ENCODE data around the gene LIN37.
A peak's percentile ranks its signal among the peaks of the same experiment; 100 is the strongest.

The LIN37 gene, protein sequence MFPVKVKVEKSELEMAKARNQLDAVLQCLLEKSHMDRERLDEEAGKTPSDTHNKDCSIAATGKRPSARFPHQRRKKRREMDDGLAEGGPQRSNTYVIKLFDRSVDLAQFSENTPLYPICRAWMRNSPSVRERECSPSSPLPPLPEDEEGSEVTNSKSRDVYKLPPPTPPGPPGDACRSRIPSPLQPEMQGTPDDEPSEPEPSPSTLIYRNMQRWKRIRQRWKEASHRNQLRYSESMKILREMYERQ

DNA sequence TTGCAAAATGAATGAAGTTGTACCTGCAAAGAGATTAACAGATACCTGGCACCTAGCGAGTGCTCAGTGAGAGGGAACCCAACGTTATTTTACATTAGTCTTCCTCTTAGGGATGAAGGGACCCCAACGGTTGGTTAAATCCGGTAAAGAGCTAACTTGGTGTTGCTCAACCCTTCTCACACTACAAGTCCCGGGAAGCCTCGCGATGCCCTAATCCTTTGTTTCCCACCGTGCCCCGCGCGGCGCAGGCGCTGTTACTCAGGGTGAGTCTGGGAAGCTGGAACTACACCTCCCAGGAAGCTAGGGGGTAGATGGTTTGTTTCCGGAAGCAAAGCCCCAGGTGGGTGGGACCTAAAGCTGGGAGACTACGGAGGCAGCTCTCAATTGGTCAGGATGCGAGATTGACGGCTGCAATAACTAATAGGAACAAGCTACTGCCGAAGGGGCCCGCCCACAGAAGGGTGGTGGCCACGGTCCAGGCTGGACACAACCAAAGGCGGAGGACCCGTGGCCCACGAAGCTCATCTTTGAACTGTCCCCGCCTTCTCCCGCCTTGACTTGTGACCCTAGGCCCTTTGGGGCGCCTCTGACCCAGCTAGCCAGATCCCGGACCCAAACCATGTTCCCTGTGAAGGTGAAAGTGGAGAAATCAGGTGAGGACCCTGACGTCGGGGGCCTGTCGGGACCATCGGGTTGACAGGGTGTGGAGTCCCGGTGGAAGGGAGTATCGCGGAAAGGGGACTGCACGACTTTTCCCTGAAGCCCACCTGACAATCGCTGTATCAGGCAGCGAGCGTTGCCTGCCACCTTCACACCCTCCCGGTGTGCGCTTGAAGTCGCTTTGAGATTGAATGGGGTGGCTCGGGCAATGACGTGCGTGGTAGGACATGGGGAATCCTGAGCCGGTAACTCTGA, at the start of gene LIN37:
Gene LIN37 (plus strand): TSS at position 471 of the 915 bp plus-strand sequence. CDS start 149 bp downstream, at position 620.
- DNase-seq (ENCODE audit: low read depth in 3 of 3, low spot score in 1 of 3) = peak; percentile 92 to 98 (median 95)

GRCh38 chr19:35702223-35703012, 46.0 kb upstream of the LIN37 start:
- peak; percentile 74 to 85 (median 84) for DNase-seq (ENCODE audit: low read depth in 3 of 3, low spot score in 1 of 3)

DNA sequence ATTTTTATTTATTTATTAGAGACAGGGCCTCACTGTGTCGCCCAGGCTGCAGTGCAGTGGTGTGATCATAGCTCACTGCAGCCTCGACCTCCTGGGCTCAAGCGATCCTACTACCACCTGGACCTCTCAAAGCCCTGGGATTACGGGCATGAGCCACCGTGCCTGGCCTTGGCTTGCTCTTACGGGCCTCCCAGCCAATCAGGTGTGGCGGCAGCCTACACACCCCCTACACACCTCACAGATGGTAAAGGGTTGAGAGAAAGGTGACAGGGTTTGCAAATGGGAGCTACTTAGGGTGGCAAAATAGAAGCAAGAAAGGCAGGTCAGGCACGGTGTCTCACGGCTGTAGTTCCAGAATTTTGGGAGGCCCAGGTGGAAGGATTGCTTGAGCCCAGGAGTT, 45.0 kb upstream of the LIN37 start:
- no peak for DNase-seq (ENCODE audit: low read depth in 3 of 3, low spot score in 1 of 3)

DNA sequence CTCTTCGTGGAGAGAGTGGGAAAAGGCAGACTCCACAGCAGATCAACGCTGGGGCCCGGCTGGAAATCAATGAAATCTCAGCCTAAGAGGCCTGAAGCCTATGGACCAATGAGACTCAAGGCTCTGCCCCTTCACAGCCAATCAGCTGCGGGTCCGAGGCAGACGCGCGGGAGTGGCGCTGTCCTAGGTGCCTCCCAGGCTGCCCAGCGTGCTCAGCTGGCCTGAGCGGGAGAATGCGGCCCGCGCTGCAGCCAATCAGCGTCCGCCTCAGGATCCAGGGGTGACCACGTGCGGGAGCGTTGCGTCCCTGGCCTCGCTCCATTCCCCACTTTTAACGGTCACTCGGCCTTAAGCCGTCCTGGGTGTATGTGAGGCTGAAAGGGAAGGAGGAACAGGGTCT, 44.2 kb upstream of the LIN37 start, which contains the start of gene ZBTB32:
Gene ZBTB32 (plus strand): TSS at position 341 of the 400 bp plus-strand sequence. CDS start 10,069 bp downstream, outside the sequence.
- no peak for DNase-seq (ENCODE audit: low read depth in 3 of 3, low spot score in 1 of 3)

DNA sequence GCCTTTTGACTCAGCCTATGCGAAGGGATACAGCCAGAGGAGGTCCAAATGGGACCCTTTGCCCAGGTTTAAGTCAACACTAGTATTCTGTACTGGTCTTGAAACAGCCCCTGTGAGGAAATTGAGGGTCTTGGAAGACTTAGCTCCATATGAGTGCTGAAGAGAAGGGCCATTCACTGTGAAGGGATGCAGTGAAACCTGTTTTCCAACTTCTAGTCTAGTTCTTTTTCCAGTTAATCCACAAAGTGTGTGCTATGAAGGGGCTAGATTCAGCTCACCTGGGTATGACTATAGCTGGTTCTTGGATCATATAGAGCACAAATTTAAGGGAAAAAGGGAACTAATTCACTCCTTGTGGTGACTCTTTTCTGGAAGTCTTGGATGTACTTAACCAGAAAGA, 40.0 kb upstream of the LIN37 start:
- DNase-seq (ENCODE audit: low read depth in 3 of 3, low spot score in 1 of 3) = no peak

- peak in 1 of 3 donors; percentile 32 for DNase-seq (ENCODE audit: low read depth in 3 of 3, low spot score in 1 of 3)
Observed at GRCh38 chr19:35710784-35711723, 37.3 kb upstream of the LIN37 start.

DNA sequence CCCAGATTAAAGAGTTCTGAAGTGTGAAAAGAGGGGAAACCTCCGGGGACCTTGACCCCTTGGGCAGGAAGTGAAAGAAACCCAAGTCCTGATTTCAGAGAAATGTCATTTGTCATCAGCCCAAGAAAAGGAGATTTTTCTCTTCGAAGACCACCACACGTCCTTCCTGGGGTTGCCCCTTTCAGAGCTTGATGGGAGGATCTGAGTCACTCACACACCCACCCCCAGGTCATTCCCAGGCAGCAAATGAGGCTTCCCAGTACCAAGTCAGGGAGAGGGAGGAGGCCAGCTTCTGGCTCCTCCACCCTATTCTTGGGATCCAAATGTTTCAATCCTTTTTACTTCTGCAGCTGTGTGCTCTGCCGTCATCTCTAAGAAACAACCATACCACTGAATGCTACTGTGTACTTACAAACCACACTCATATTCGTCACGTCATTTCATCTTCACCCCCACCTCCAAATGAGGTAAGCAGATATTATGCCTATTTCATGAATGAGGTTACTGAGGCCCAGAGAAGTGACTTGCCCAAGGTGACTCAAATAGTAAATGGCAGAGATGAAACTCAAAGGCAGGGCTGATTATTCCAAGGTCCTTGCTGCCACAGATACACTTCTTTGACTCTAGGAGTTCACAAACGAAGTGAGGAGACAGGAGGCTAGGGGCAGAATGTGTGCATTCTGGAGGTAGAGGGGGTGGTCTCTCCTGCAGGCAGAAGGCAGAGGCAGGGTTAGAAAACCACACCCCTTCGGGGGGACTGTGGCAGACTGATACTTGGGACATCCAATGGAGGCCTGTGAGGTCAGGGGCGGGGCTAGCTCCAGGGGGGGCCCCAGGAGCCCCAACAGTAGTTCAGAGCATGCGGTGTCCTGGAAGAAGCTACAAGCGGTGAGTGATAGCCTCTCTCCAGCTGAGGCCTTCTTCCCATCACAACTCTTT, 35.5 kb upstream of the LIN37 start:
- DNase-seq (ENCODE audit: low read depth in 3 of 3, low spot score in 1 of 3) = no peak

DNA sequence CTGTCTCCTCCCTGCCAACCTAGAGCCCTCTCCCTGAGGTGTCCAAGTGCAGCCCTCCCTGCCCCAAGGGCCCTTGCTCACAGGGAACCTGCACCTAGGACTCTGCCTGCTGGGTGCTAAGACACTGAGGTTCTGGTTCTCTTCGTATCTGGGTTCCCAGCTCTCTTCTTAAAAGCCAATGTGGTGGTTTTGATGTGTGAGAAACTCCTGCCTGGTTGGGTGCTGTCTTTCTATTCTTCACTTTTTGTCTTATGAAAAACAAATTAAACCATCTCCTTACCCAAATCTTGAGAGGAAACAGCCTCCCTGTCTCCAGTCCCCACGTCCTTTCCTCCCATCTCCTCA, 34.9 kb upstream of the LIN37 start:
- DNase-seq (ENCODE audit: low read depth in 3 of 3, low spot score in 1 of 3) = no peak

DNA sequence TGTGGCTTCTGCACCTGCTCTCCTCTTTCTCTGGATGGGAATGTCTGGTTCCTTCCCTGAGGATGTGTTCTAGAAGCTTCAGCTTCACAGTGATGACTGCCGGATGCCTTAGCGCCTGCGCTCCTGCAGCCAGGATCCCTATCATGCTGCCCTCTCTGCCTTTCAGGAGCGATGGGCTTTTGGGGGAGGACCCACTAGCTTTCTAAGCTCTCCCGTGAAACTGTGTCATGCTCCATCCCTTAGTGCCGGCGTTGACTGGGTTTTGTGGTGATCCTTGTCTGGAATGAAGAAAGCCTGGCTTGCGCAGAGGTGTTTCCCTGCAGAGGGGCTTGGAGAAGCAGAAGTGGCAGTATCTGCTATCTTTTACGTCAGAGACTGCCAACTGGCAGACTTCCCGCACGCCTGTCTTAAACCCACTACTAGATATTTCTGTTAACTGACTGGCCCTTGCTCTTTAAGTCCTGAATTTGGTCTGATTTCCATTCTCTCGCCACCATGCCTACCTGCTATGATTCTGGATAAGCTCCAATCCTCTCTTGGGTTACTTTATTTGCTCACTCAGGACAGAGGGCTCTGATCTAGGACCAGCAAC, 34.4 kb upstream of the LIN37 start:
- DNase-seq (ENCODE audit: low read depth in 3 of 3, low spot score in 1 of 3) = no peak

GRCh38 chr19:35714601-35715354, 33.6 kb upstream of the LIN37 start:
- no peak for DNase-seq (ENCODE audit: low read depth in 3 of 3, low spot score in 1 of 3)

GRCh38 chr19:35715355-35715809, 33.0 kb upstream of the LIN37 start:
- DNase-seq (ENCODE audit: low read depth in 3 of 3, low spot score in 1 of 3) = no peak

DNA sequence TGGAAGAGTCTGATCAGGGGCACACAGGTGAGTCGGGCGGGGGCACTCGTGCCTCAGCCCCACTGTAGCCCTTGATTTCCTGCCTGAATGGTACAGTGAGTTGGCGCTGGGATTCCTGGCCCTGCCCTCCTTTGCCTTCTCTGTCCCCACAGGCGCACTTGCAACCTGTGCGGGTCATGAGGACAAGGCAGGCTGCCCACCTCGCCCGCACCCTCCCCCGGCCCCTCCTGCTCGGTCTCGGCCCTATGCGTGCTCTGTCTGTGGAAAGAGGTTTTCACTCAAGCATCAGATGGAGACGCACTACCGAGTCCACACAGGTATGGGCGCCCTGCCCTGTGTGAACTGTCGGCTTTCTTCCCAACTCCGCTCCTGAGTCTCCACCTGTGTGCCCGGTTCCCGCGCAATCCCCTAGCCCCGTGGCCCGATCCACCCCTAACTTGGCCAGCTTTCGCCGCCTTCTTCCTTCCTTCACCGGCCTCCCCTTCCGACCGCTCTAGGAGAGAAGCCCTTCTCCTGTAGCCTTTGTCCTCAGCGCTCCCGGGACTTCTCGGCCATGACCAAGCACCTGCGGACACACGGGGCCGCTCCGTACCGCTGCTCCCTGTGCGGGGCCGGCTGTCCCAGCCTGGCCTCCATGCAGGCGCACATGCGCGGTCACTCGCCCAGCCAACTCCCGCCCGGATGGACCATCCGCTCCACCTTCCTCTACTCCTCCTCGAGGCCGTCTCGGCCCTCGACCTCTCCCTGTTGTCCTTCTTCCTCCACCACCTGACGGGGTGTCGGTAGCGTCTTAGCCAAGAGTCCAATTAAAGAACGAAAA, 32.2 kb upstream of the LIN37 start:
- no peak for DNase-seq (ENCODE audit: low read depth in 3 of 3, low spot score in 1 of 3)

GRCh38 chr19:35716801-35717664, 31.3 kb upstream of the LIN37 start:
- peak; percentile 89 to 93 (median 93) for DNase-seq (ENCODE audit: low read depth in 3 of 3, low spot score in 1 of 3)

DNA sequence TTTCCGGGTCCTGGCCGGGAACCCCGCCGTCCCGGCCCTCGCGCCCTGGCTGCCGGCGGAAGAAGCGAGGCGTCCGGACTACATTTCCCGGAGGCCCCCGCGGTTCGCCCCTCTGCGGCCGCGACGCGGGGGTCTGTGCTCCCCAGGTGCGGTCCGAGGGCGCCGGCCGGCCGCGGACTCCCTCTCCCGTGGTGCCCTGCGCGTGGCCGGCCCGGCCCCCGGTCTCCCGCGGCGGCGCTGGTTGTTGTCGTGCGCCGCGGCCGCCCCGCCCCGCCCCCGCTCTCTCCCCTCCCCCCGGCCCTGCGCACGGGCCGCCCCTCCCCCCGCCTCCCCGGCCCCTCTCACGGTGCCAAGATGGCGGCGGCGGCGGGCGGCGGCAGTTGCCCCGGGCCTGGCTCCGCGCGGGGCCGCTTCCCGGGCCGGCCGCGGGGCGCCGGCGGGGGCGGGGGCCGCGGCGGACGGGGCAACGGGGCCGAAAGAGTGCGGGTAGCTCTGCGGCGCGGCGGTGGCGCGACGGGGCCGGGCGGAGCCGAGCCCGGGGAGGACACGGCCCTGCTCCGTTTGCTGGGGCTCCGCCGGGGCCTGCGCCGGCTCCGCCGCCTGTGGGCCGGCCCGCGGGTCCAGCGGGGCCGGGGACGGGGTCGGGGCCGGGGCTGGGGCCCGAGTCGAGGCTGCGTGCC, 30.6 kb upstream of the LIN37 start, which contains the start of gene KMT2B:
Gene KMT2B (plus strand): TSS at position 339 of the 680 bp plus-strand sequence. CDS start 16 bp downstream, at position 355.
- DNase-seq (ENCODE audit: low read depth in 3 of 3, low spot score in 1 of 3) = no peak

DNA sequence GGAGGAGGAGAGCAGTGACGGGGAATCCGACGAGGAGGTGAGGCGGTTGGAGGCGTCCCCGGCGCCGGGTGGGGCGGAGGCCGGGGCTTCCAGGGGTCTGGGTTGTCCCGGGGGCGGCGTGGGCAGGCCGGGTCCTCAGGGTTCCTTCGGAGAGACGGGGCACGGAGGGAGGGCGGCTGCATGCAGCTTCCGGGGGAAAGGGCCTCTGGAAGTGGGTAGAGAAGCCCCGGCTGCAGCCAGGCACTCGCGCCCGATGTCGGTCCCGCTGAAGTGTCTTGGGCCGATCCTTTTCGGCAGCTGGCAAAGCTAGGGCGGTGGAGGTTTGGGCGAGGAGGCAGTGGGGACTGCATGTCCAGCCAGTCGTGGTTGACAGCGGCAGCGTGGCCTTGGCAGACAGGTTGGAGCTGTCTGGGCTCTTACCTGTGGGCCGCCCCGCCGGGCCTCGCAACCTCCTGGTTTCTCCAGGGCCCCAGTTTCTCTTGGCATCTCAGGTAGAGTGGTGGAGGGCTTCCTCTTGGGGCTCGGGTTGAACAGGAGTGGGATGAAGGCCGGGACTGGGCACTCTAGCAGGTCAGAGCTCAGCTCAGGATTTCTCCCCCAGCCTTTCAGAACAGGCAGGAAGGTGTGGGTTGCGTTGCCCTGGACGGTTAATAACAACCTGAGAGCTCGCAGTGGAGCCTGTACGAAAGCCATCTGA, 29.9 kb upstream of the LIN37 start:
- peak in 1 of 3 donors; percentile 42 for DNase-seq (ENCODE audit: low read depth in 3 of 3, low spot score in 1 of 3)

Data from stimulated activated CD4-positive, alpha-beta T cell treated with anti-CD3 and anti-CD28 coated beads, TNF-alpha, amount 100 ng/mL, for 1 hour (primary cell).